Mucosa of stomach (tissue), 1 donor: Measurements from ENCODE around the gene PEX13.
"Not testable (repeated sequence)": the region's sequence is repeated elsewhere in the genome, so short reads cannot be mapped to it uniquely, and the experiment has no call there.

Source experiments
- H3K27me3 ChIP-seq: one replicate; pipeline ENCODE4 v1.7.0; 2013; ENCODE audit warnings: mild to moderate bottlenecking, low read length; ENCODE audit not compliant: control insufficient read depth, insufficient read depth
- H3K36me3 ChIP-seq: one replicate; pipeline ENCODE4 v1.7.0; 2013; ENCODE audit warnings: low read length; ENCODE audit not compliant: control insufficient read depth, insufficient read depth
- H3K4me1 ChIP-seq: one replicate; pipeline ENCODE4 v1.7.0; 2013; ENCODE audit warnings: mild to moderate bottlenecking, low read length; ENCODE audit not compliant: control insufficient read depth, insufficient read depth
- H3K4me3 ChIP-seq: one replicate; pipeline ENCODE4 v1.7.0; 2013; ENCODE audit warnings: low read length
- H3K9ac ChIP-seq: one replicate; pipeline ENCODE4 v1.7.0; 2013; ENCODE audit warnings: mild to moderate bottlenecking, low read length, moderate library complexity
- H3K9me3 ChIP-seq: one replicate; pipeline ENCODE4 v1.7.0; 2013; ENCODE audit warnings: mild to moderate bottlenecking, low read length, moderate library complexity; ENCODE audit not compliant: control insufficient read depth
- donor health status: Pancreatic carcinoma.

Gene PEX13

DNA sequence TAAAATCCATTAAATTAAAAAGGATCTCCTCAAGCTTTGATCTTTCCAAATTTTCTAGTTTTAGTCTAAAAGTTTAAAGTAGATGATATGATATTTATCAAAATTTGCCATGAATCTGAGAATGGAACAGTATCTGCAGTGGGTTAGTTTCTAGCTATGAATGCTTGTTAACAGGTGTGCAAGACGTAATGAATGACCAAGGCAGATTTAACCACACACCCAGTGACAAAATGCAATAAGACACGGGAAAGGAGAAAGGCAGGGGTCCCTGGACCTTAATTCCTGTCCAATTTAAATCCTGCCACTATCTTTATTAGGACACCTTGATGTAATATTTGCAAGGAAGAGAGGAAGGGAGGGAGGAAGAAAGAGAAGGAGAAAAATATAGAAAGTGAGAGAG, 30.5 kb upstream of the PEX13 start:
- H3K4me1 ChIP-seq = peaks cover 3% of the 10 kb centered on the region
- no peaks in the 10 kb centered on the region for H3K27me3 ChIP-seq
- H3K9me3 ChIP-seq = no peaks in the 10 kb centered on the region
- H3K4me3 ChIP-seq = no peak overlapping the region
- H3K36me3 ChIP-seq = no peaks in the 10 kb centered on the region
- H3K9ac ChIP-seq = no peak overlapping the region

DNA sequence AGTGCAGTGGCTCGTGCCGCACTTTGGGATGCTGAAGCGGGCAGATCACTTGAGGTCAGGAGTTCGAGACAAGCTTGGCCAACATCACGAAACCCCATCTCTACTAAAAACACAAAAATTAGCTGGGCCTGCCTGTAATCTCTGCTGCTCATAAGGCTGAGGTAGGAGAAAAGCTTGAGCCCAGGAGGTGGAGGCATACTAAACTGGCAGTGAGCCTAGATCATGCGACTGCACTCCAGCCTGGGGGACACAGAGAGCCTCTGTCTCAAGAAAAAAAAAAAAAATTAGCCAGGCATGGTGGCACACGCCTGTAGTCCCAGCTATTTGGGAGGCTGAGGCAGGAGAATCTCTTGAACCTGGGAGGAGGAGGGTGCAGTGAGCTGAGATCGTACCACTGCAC, 29.9 kb upstream of the PEX13 start:
- not testable (repeated sequence) for H3K9ac ChIP-seq, H3K9me3 ChIP-seq, H3K4me3 ChIP-seq, H3K27me3 ChIP-seq, H3K4me1 ChIP-seq, H3K36me3 ChIP-seq

DNA sequence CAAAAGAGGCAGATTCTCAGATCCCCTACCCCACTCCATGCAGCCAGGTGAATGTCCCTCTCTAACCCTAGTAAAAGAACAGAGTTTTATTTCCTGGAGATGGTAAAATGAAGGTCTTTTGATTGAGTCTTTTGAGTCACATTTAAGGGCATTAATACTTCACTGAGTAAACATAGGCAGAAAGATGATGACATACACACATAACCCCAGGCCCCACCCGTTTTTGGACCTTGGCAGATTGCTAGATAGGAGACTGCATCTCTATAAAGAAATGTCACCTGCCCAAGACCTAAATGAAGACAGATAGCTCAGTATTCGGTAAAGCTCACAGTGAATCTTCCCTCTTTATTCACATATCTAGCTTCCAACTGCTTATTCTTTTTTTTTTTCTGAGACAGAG, 28.3 kb upstream of the PEX13 start:
- Histone ChIP-seq H3K36me3 (no peaks in the 10 kb centered on the region), H3K27me3 (no peaks in the 10 kb centered on the region), H3K4me1 (peaks cover 3% of the 10 kb centered on the region), H3K4me3 (no peak overlapping the region), H3K9me3 (no peaks in the 10 kb centered on the region), H3K9ac (no peak overlapping the region)

GRCh38 chr2:60991644-60992043, 25.9 kb upstream of the PEX13 start:
- no peak overlapping the region for H3K4me3 ChIP-seq

GRCh38 chr2:60992985-60993392, 24.5 kb upstream of the PEX13 start:
- Histone ChIP-seq H3K9me3 (no peaks in the 10 kb centered on the region), H3K9ac (no peak overlapping the region), H3K4me3 (no peak overlapping the region), H3K36me3 (no peaks in the 10 kb centered on the region), H3K4me1 (peaks cover 3% of the 10 kb centered on the region), H3K27me3 (no peaks in the 10 kb centered on the region)

More at GRCh38 chr2:60991644-60992043, 25.9 kb upstream of the PEX13 start:
- Histone ChIP-seq H3K9me3 (no peaks in the 10 kb centered on the region), H3K9ac (no peak overlapping the region), H3K4me1 (peaks cover 3% of the 10 kb centered on the region), H3K36me3 (no peaks in the 10 kb centered on the region), H3K27me3 (no peaks in the 10 kb centered on the region)

DNA sequence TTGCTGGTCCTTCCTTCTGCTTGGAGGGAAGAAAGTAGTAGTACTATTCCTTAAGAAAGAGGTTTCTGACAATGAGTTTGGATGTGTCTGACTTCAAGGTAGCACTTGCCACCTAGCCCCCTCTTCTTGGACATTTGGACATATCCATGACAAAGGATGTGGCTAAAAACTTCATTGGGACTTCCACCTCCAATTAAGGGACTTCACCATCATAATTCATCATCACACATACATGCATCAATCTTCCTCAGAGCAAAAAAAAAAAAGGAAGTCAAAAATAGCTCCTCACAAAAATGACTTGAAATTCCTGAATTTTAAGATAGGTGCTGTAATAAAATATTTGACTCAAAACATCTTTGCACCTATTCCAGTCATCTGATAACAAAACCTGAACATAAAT, 23.4 kb upstream of the PEX13 start:
- Histone ChIP-seq H3K36me3 (no peaks in the 10 kb centered on the region), H3K4me3 (no peak overlapping the region), H3K27me3 (no peaks in the 10 kb centered on the region), H3K9me3 (no peaks in the 10 kb centered on the region), H3K4me1 (peaks cover 1% of the 10 kb centered on the region), H3K9ac (no peak overlapping the region)

- Histone ChIP-seq H3K36me3 (no peaks in the 10 kb centered on the region), H3K9me3 (no peaks in the 10 kb centered on the region), H3K4me3 (no peak overlapping the region), H3K4me1 (no peaks in the 10 kb centered on the region), H3K9ac (no peak overlapping the region), H3K27me3 (no peaks in the 10 kb centered on the region)
Observed at GRCh38 chr2:60998628-60999545, 18.6 kb upstream of the PEX13 start.

DNA sequence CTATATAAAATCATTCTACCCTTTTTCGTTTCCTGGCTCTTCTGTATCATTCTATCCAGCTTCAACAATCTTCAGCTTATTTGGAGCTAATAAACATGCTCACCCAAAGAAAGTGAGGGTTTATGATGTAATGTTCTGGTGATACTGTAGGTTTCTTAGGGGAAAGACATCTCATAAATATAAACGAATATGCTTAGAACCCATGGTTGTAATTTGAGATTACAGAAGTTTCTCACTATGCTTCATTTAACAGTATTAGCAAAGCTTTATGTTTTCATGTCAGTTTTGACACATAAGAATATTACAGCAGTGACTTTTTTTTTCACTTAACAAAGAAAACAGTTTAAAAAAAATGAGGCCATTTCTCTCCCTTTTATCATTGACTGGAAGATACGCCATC, 11.8 kb upstream of the PEX13 start:
- no peaks in the 10 kb centered on the region for H3K36me3 ChIP-seq
- H3K27me3 ChIP-seq = no peaks in the 10 kb centered on the region
- H3K9me3 ChIP-seq = no peaks in the 10 kb centered on the region
- no peak overlapping the region for H3K9ac ChIP-seq
- no peaks in the 10 kb centered on the region for H3K4me1 ChIP-seq
- no peak overlapping the region for H3K4me3 ChIP-seq

DNA sequence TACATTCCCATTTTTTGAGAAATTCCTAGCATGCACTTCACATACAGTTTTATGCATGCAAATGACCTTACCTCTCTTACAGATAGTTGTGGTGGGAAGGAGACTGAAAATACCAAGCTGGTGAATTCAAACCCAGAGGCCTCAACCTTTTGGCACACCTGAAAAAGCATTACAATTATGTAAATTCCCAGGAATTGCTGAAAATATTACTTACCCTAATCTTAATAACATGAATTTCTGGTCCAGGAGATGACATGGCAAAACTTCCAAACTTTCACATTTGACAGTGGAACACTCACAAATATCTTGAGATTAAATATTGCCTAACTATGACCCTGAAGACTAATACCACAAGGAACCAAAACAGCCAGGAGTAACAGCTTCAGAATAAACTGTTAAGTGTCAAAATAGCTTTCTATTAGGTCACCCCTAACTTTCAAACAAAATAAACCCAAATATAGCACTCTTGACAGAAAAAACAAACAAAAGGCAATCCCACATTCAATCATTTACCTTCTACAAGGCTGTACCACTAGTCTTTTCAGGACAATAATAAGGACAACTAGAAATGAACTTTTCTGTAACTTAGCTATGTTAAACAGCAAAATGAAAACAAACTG, 10.9 kb upstream of the PEX13 start:
- Histone ChIP-seq H3K4me3 (no peak overlapping the region), H3K27me3 (no peaks in the 10 kb centered on the region), H3K36me3 (no peaks in the 10 kb centered on the region), H3K4me1 (no peaks in the 10 kb centered on the region), H3K9ac (no peak overlapping the region), H3K9me3 (no peaks in the 10 kb centered on the region)

DNA sequence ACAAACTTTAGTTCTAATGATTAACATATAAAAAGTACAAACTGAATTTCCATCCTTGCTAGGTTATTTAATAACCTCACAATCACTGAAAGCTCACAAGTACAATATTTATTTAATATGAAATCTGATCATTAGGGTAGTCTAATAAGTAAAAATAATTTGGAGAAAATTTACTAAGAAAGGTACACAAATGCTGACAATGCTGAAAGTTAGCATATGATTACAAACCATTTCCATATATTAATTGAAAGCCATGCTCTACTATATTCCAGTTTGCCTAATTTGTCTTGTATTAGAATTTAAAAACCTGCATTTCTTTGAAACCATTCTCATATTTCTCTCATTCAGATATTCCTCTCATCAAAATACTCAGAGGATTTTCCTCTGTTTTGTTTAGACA, 8.2 kb upstream of the PEX13 start:
- Histone ChIP-seq H3K27me3 (no peaks in the 10 kb centered on the region), H3K36me3 (no peaks in the 10 kb centered on the region), H3K9me3 (no peaks in the 10 kb centered on the region), H3K4me1 (no peaks in the 10 kb centered on the region), H3K9ac (no peak overlapping the region), H3K4me3 (no peak overlapping the region)

DNA sequence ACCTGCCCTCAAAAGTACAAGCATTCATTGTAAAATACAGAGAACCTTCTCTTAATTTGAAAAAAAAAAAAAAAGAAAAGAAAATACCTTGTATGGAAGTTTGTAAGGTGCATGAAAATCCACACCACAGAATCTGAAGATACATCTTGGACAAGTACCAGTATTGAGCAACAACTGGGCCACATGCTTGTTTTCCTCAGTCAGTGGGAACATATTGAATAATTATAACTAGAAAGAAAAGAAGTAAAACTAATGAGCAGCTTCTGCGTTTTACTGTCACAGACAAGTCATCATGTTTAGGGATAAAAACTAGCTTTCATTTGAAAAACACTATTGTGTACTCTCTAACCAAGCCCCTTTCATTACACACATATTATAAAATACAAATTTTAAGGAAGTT, 5.8 kb upstream of the PEX13 start:
- H3K4me1 ChIP-seq = peaks cover 8% of the 10 kb centered on the region
- H3K9ac ChIP-seq = no peak overlapping the region
- H3K9me3 ChIP-seq = no peaks in the 10 kb centered on the region
- no peaks in the 10 kb centered on the region for H3K27me3 ChIP-seq
- H3K36me3 ChIP-seq = no peaks in the 10 kb centered on the region
- H3K4me3 ChIP-seq = no peak overlapping the region

GRCh38 chr2:61012303-61012702, 5.2 kb upstream of the PEX13 start:
- not testable (repeated sequence) for H3K4me1 ChIP-seq, H3K27me3 ChIP-seq, H3K9me3 ChIP-seq, H3K36me3 ChIP-seq, H3K9ac ChIP-seq, H3K4me3 ChIP-seq
